Lower lobe of right lung (tissue), 2 donors: ENCODE data around the gene PTBP1. TPM values are rescaled to one million over a fixed set of nuclear protein-coding genes. Genes with fewer than 3 reads are reported as not detected.

Source experiments
- ATAC-seq, 2 donors: fragments of 200-7000 bp; cut with Tn5 transposase; one replicate each; pipeline ENCODE4 v1.9.1; 2020 to 2022; ENCODE audit warnings: mild to moderate bottlenecking in 2 of 2, moderate library complexity in 2 of 2
- DNase-seq: peaks from one replicate; pipeline ENCODE4 v3.0.0-alpha.2; 2020
- H3K27ac ChIP-seq: fragments of 200-600 bp; one replicate; pipeline ENCODE4 v1.8.0; 2022
- H3K27me3 ChIP-seq: fragments of 200-600 bp; one replicate; pipeline ENCODE4 v1.8.0; 2022; ENCODE audit warnings: low read depth
- H3K36me3 ChIP-seq: fragments of 200-600 bp; one replicate; pipeline ENCODE4 v1.8.0; 2022; ENCODE audit warnings: mild to moderate bottlenecking
- H3K4me1 ChIP-seq: fragments of 200-600 bp; one replicate; pipeline ENCODE4 v1.8.0; 2022
- H3K4me3 ChIP-seq: fragments of 200-600 bp; one replicate; pipeline ENCODE4 v1.8.0; 2022; ENCODE audit warnings: mild to moderate bottlenecking
- H3K9me3 ChIP-seq: fragments of 200-600 bp; one replicate; pipeline ENCODE4 v1.8.0; 2022
- CTCF ChIP-seq: fragments of 200-600 bp; IDR thresholded peaks from one replicate; pipeline ENCODE4 v1.8.0; 2022; ENCODE audit warnings: antibody characterized with exemption, mild to moderate bottlenecking
- intact Hi-C: fragments of 100-400 bp; cut with DNase I; formaldehyde crosslinking; loops from one replicate; pipeline ENCODE4 v1.11.0; 2022
- total RNA-seq: library from RNA; stranded (reverse); fragmentation: NEBNext Ultra II Directional; extraction: Animal tissue kit (Norgen Biotek cat#: 25700); gene quantifications from one replicate; pipeline ENCODE4 v1.2.1, GENCODE V29; 2021
- donor health status: DM: no; HTN: yes; CAD: no; lungs with severe emphysema.

PTBP1 gene
- total RNA-seq, 1 donor from 2014 or later: 254 TPM

GRCh38 chr19:802498-803098 lies 5.3 kb downstream of the PTBP1 start:
- Histone ChIP-seq H3K4me1 (peaks cover 58% of the 10 kb centered on the region), H3K27me3 (no peaks in the 10 kb centered on the region), H3K9me3 (no peaks in the 10 kb centered on the region), H3K27ac (peak overlapping the region; percentile 96), H3K36me3 (peaks cover 79% of the 10 kb centered on the region), H3K4me3 (peak overlapping the region; percentile 85)
- intact Hi-C loops: no loop called here
- no peak for ATAC-seq
- no peak for DNase-seq
- TF ChIP-seq CTCF: no peak

- no peak for TF ChIP-seq CTCF
- Histone ChIP-seq H3K27ac (peak overlapping the region; percentile 39), H3K9me3 (no peaks in the 10 kb centered on the region), H3K4me3 (peak overlapping the region; percentile 85), H3K27me3 (no peaks in the 10 kb centered on the region), H3K4me1 (peaks cover 58% of the 10 kb centered on the region), H3K36me3 (peaks cover 84% of the 10 kb centered on the region)
- DNase-seq (no peak), ATAC-seq (no peak)
- intact Hi-C loops: no loop called here
Measured at GRCh38 chr19:803099-803561, 5.9 kb downstream of the PTBP1 start.

- Histone ChIP-seq H3K4me3 (no peak overlapping the region), H3K27ac (no peak overlapping the region), H3K27me3 (no peaks in the 10 kb centered on the region), H3K9me3 (no peaks in the 10 kb centered on the region), H3K4me1 (peaks cover 52% of the 10 kb centered on the region), H3K36me3 (peaks cover 91% of the 10 kb centered on the region)
- intact Hi-C loops: no loop called here
- ATAC-seq (no peak), DNase-seq (peak; percentile 41)
- TF ChIP-seq CTCF: no peak
Measured at GRCh38 chr19:803686-804418, 6.6 kb downstream of the PTBP1 start.

GRCh38 chr19:804419-805165 lies 7.3 kb downstream of the PTBP1 start:
- Histone ChIP-seq H3K4me1 (peaks cover 45% of the 10 kb centered on the region), H3K4me3 (no peak overlapping the region), H3K27ac (no peak overlapping the region), H3K9me3 (no peaks in the 10 kb centered on the region), H3K36me3 (peaks cover 92% of the 10 kb centered on the region), H3K27me3 (no peaks in the 10 kb centered on the region)
- ATAC-seq (no peak), DNase-seq (peak; percentile 45)
- TF ChIP-seq CTCF: no peak
- intact Hi-C loops: no loop called here

- H3K4me3 ChIP-seq: no peak overlapping the region
- no peaks in the 10 kb centered on the region for H3K9me3 ChIP-seq
- H3K4me1 ChIP-seq: peaks cover 39% of the 10 kb centered on the region
- DNase-seq: no peak
- no peak overlapping the region for H3K27ac ChIP-seq
- no peak for TF ChIP-seq CTCF
- intact Hi-C loops: no loop called here
- H3K27me3 ChIP-seq: no peaks in the 10 kb centered on the region
- no peak for ATAC-seq
- H3K36me3 ChIP-seq: peaks cover 92% of the 10 kb centered on the region
Measured at GRCh38 chr19:805166-805551, 7.9 kb downstream of the PTBP1 start.
